HEK293 (cell line): ENCODE measurements around the gene PALM3.
A peak's percentile ranks its signal among the peaks of the same experiment; 100 is the strongest.

Source experiments
- GLI2 ChIP-seq: fragments of 450-650 bp; formaldehyde crosslinking; IDR thresholded peaks from 2 replicates; pipeline ENCODE4; 2017; ENCODE audit warnings: missing biosample characterization, missing genetic modification characterization, low read depth, borderline replicate concordance
- IKZF3 ChIP-seq: fragments of 450-650 bp; IDR thresholded peaks from 2 replicates; pipeline ENCODE4 v1.5.0; 2018; ENCODE audit warnings: missing biosample characterization, mild to moderate bottlenecking, missing genetic modification characterization, moderate library complexity
- KLF1 ChIP-seq: fragments of 450-650 bp; formaldehyde crosslinking; IDR thresholded peaks from 2 replicates; pipeline ENCODE4 v1.5.1; 2016; ENCODE audit warnings: missing biosample characterization, missing genetic modification characterization
- MEIS1 ChIP-seq: sonication (generic); formaldehyde crosslinking; IDR thresholded peaks from 2 replicates; pipeline ENCODE4 v1.8.1; 2022; ENCODE audit warnings: missing genetic modification reagents, mild to moderate bottlenecking, borderline replicate concordance
- PBX3 ChIP-seq: sonication (generic); formaldehyde crosslinking; IDR thresholded peaks from 2 replicates; pipeline ENCODE4 v1.8.1; 2022; ENCODE audit warnings: mild to moderate bottlenecking, moderate library complexity, missing genetic modification reagents
- SP2 ChIP-seq: fragments of 450-650 bp; formaldehyde crosslinking; IDR thresholded peaks from 2 replicates; pipeline ENCODE4 v1.5.1; 2016; ENCODE audit warnings: missing biosample characterization, missing genetic modification characterization
- SP3 ChIP-seq: fragments of 450-650 bp; formaldehyde crosslinking; IDR thresholded peaks from 2 replicates; pipeline ENCODE4 v1.5.1; 2016; ENCODE audit warnings: missing biosample characterization, missing genetic modification characterization
- WT1 ChIP-seq: fragments of 450-650 bp; formaldehyde crosslinking; IDR thresholded peaks from 2 replicates; pipeline ENCODE4 v1.5.1; 2016; ENCODE audit warnings: missing biosample characterization, missing genetic modification characterization
- ZBTB48 ChIP-seq: fragments of 450-650 bp; formaldehyde crosslinking; IDR thresholded peaks from 2 replicates; pipeline ENCODE4 v1.5.1; 2016; ENCODE audit warnings: missing biosample characterization, missing genetic modification characterization
- ZBTB49 ChIP-seq: fragments of 450-650 bp; formaldehyde crosslinking; IDR thresholded peaks from 2 replicates; pipeline ENCODE4 v1.5.1; 2016; ENCODE audit warnings: missing biosample characterization, missing genetic modification characterization, low read depth
- ZEB2 ChIP-seq: fragments of 450-650 bp; formaldehyde crosslinking; IDR thresholded peaks from 2 replicates; pipeline ENCODE4 v1.5.1; 2016; ENCODE audit warnings: missing biosample characterization, missing genetic modification characterization
- ZFP3 ChIP-seq: fragments of 450-650 bp; formaldehyde crosslinking; IDR thresholded peaks from 2 replicates; pipeline ENCODE4 v1.5.1; 2016; ENCODE audit warnings: low read depth, missing biosample characterization, missing genetic modification characterization
- ZNF121 ChIP-seq: fragments of 450-650 bp; formaldehyde crosslinking; IDR thresholded peaks from 2 replicates; pipeline ENCODE4 v1.5.1; 2016; ENCODE audit warnings: missing biosample characterization, missing genetic modification characterization
- ZNF138 ChIP-seq: fragments of 450-650 bp; formaldehyde crosslinking; IDR thresholded peaks from 2 replicates; pipeline ENCODE4 v1.5.1; 2016; ENCODE audit warnings: missing biosample characterization, missing genetic modification characterization, borderline replicate concordance
- ZNF146 ChIP-seq: fragments of 450-650 bp; formaldehyde crosslinking; IDR thresholded peaks from 2 replicates; pipeline ENCODE4 v1.5.1; 2016; ENCODE audit warnings: missing biosample characterization, missing genetic modification characterization
- ZNF148 ChIP-seq: fragments of 450-650 bp; formaldehyde crosslinking; IDR thresholded peaks from 2 replicates; pipeline ENCODE4 v1.5.0; 2017; ENCODE audit warnings: missing biosample characterization, missing genetic modification characterization, borderline replicate concordance
- ZNF18 ChIP-seq: fragments of 450-650 bp; formaldehyde crosslinking; IDR thresholded peaks from 2 replicates; pipeline ENCODE4 v1.5.1; 2016; ENCODE audit warnings: missing biosample characterization, missing genetic modification characterization
- ZNF266 ChIP-seq: fragments of 450-650 bp; formaldehyde crosslinking; IDR thresholded peaks from 2 replicates; pipeline ENCODE4 v1.5.1; 2016; ENCODE audit warnings: missing biosample characterization, missing genetic modification characterization, low read depth
- ZNF416 ChIP-seq: fragments of 450-650 bp; formaldehyde crosslinking; IDR thresholded peaks from 2 replicates; pipeline ENCODE4 v1.5.1; 2016; ENCODE audit warnings: missing biosample characterization, missing genetic modification characterization
- ZNF423 ChIP-seq: fragments of 450-650 bp; formaldehyde crosslinking; IDR thresholded peaks from 2 replicates; pipeline ENCODE4 v1.5.1; 2016; ENCODE audit warnings: missing biosample characterization, missing genetic modification characterization
- ZNF426 ChIP-seq: fragments of 450-650 bp; formaldehyde crosslinking; IDR thresholded peaks from 2 replicates; pipeline ENCODE4 v1.5.1; 2017; ENCODE audit warnings: missing biosample characterization, missing genetic modification characterization, mild to moderate bottlenecking, inconsistent platforms, moderate library complexity
- ZNF501 ChIP-seq: fragments of 450-650 bp; formaldehyde crosslinking; IDR thresholded peaks from 2 replicates; pipeline ENCODE4 v1.5.1; 2016; ENCODE audit warnings: missing biosample characterization, missing genetic modification characterization
- ZNF513 ChIP-seq: fragments of 450-650 bp; IDR thresholded peaks from 2 replicates; pipeline ENCODE4 v1.5.1; 2018; ENCODE audit warnings: missing biosample characterization, missing genetic modification characterization
- ZNF529 ChIP-seq: fragments of 450-650 bp; formaldehyde crosslinking; IDR thresholded peaks from 2 replicates; pipeline ENCODE4 v1.5.1; 2017; ENCODE audit warnings: missing genetic modification characterization, missing biosample characterization; ENCODE audit not compliant: insufficient replicate concordance
- ZNF530 ChIP-seq: fragments of 450-650 bp; formaldehyde crosslinking; IDR thresholded peaks from 2 replicates; pipeline ENCODE4 v1.5.1; 2016; ENCODE audit warnings: low read depth, missing biosample characterization, missing genetic modification characterization
- ZNF549 ChIP-seq: fragments of 450-650 bp; IDR thresholded peaks from 2 replicates; pipeline ENCODE4 v1.5.1; 2018; ENCODE audit warnings: missing biosample characterization, missing genetic modification characterization, mild to moderate bottlenecking, inconsistent platforms, moderate library complexity
- ZNF658 ChIP-seq: fragments of 450-650 bp; formaldehyde crosslinking; IDR thresholded peaks from 2 replicates; pipeline ENCODE4; 2016; ENCODE audit warnings: missing biosample characterization, missing genetic modification characterization
- ZNF670 ChIP-seq: fragments of 450-650 bp; formaldehyde crosslinking; IDR thresholded peaks from 2 replicates; pipeline ENCODE4 v1.5.1; 2016; ENCODE audit warnings: missing biosample characterization, missing genetic modification characterization, low read depth
- ZNF701 ChIP-seq: fragments of 450-650 bp; formaldehyde crosslinking; IDR thresholded peaks from 2 replicates; pipeline ENCODE4 v1.5.1; 2016; ENCODE audit warnings: missing biosample characterization, missing genetic modification characterization
- ZNF776 ChIP-seq: fragments of 450-650 bp; formaldehyde crosslinking; IDR thresholded peaks from 2 replicates; pipeline ENCODE4 v1.5.0; 2017; ENCODE audit warnings: missing biosample characterization, missing genetic modification characterization, borderline replicate concordance
- ZNF791 ChIP-seq: fragments of 450-650 bp; formaldehyde crosslinking; IDR thresholded peaks from 2 replicates; pipeline ENCODE4 v1.5.1; 2016; ENCODE audit warnings: missing biosample characterization, missing genetic modification characterization

The PALM3 gene

GRCh38 chr19:14058182-14059092 is 3.4 kb downstream of the PALM3 start (continued):
- 0 out of 2 replicates have a peak, but pooled peaks have one; percentile 29 for TF ChIP-seq IKZF3
- TF ChIP-seq SP3 (tag by site-specific recombination) = no peak
- TF ChIP-seq ZBTB49 (tag by site-specific recombination) = no peak
- no peak for TF ChIP-seq ZNF501 (tag by site-specific recombination)
- no peak for TF ChIP-seq ZNF658
- TF ChIP-seq ZNF266 (tag by site-specific recombination) = no peak
- no peak for TF ChIP-seq ZBTB48 (tag by site-specific recombination)
- TF ChIP-seq ZNF423 = no peak
- TF ChIP-seq ZNF701 (tag by site-specific recombination) = no peak
- no peak for TF ChIP-seq ZNF138 (tag by site-specific recombination)
- no peak for TF ChIP-seq ZNF530 (tag by site-specific recombination)
- TF ChIP-seq ZNF670 = no peak; the same call in 1 of the 2 replicates
- TF ChIP-seq ZNF416 (tag by site-specific recombination) = no peak
- no peak for TF ChIP-seq ZNF426 (tag by site-specific recombination)
- no peak for TF ChIP-seq SP2 (tag by site-specific recombination)
- TF ChIP-seq ZNF148 (tag by site-specific recombination) = peak; percentile 20; the same call in 1 of the 2 replicates
- TF ChIP-seq ZEB2 (tag by site-specific recombination) = no peak
- TF ChIP-seq MEIS1 (CRISPR knock-in tag) = no peak
- TF ChIP-seq ZNF146 = no peak
- TF ChIP-seq KLF1 = no peak
- no peak for TF ChIP-seq GLI2 (tag by site-specific recombination)
- no peak for TF ChIP-seq ZFP3 (tag by site-specific recombination)
- TF ChIP-seq ZNF791 (tag by site-specific recombination) = peak; percentile 15; the same call in 1 of the 2 replicates
- TF ChIP-seq ZNF121 (tag by site-specific recombination) = no peak
- no peak for TF ChIP-seq ZNF549 (tag by site-specific recombination)
- TF ChIP-seq WT1 = peak; percentile 5; the same call in 1 of the 2 replicates
- TF ChIP-seq ZNF513 (tag by site-specific recombination) = no peak
- no peak for TF ChIP-seq PBX3 (CRISPR knock-in tag)
- TF ChIP-seq ZNF529 (tag by site-specific recombination) = no peak
- no peak for TF ChIP-seq ZNF18 (tag by site-specific recombination)
- no peak for TF ChIP-seq ZNF776
